Karpas-422 (cell line): ENCODE results near the gene CPN2. TPM values are rescaled to one million over a fixed set of nuclear protein-coding genes. Genes with fewer than 3 reads are reported as not detected.

Experiments used
- DNase-seq: peaks from one replicate; pipeline ENCODE4 v3.0.0-alpha.2; 2015
- H2AFZ ChIP-seq: fragments of 200-600 bp; sonication (generic); 2 replicates; pipeline ENCODE4 v1.6.1; 2014; ENCODE audit warnings: antibody characterized with exemption, low read length, mixed read lengths
- H3K27ac ChIP-seq: fragments of 200-600 bp; sonication (generic); 2 replicates; pipeline ENCODE4 v1.5.1; 2014; ENCODE audit warnings: mild to moderate bottlenecking, low read length, moderate library complexity
- H3K27me3 ChIP-seq: fragments of 200-600 bp; sonication (generic); 2 replicates; pipeline ENCODE4 v1.6.1; 2014; ENCODE audit warnings: low read length, mixed read lengths
- H3K36me3 ChIP-seq: fragments of 200-600 bp; sonication (generic); 2 replicates; pipeline ENCODE4 v1.6.1; 2014; ENCODE audit warnings: low read length, mixed read lengths; ENCODE audit not compliant: insufficient read depth
- H3K4me1 ChIP-seq: fragments of 200-600 bp; sonication (generic); 2 replicates; pipeline ENCODE4 v1.6.1; 2014; ENCODE audit warnings: mild to moderate bottlenecking, low read length, mixed read lengths
- H3K4me2 ChIP-seq: fragments of 200-600 bp; sonication (generic); 2 replicates; pipeline ENCODE4 v1.6.1; 2014; ENCODE audit warnings: low read length, low read depth, mild to moderate bottlenecking; ENCODE audit not compliant: poor library complexity, severe bottlenecking
- H3K4me3 ChIP-seq: fragments of 200-600 bp; sonication (generic); 2 replicates; pipeline ENCODE4 v1.5.1; 2014; ENCODE audit warnings: mild to moderate bottlenecking, antibody characterized with exemption, low read length, mixed read lengths
- H3K79me2 ChIP-seq: fragments of 200-600 bp; sonication (generic); 2 replicates; pipeline ENCODE4 v1.6.1; 2014; ENCODE audit warnings: mild to moderate bottlenecking, low read length, mixed read lengths
- H3K9ac ChIP-seq: fragments of 200-600 bp; sonication (generic); 2 replicates; pipeline ENCODE4 v1.6.0; 2014; ENCODE audit warnings: low read length
- H3K9me2 ChIP-seq: fragments of 200-600 bp; sonication (generic), shearing (Covaris generic); replicated peaks from 2 replicates; pipeline ENCODE4 v1.6.0; 2014; ENCODE audit warnings: mild to moderate bottlenecking, low read length, moderate library complexity; ENCODE audit not compliant: insufficient read depth
- H3K9me3 ChIP-seq: fragments of 300-700, 200-600 bp; sonication (generic); 2 replicates; pipeline ENCODE4 v1.6.1; 2014; ENCODE audit warnings: low read length, mixed read lengths
- H4K20me1 ChIP-seq: fragments of 200-600 bp; sonication (generic); 2 replicates; pipeline ENCODE4 v1.6.1; 2014; ENCODE audit warnings: mild to moderate bottlenecking, antibody characterized with exemption, low read length, low read depth; ENCODE audit not compliant: insufficient read depth
- total RNA-seq: library from RNA; depleted of rRNA; stranded (reverse); fragments of >200 nt; shearing (Covaris generic); gene quantifications from 2 replicates; pipeline ENCODE4 v1.2.3, GENCODE V29; 2014; ENCODE audit warnings: low replicate concordance

Gene CPN2
- total RNA-seq, 1 experiment from 2014 or later = not detected

DNA sequence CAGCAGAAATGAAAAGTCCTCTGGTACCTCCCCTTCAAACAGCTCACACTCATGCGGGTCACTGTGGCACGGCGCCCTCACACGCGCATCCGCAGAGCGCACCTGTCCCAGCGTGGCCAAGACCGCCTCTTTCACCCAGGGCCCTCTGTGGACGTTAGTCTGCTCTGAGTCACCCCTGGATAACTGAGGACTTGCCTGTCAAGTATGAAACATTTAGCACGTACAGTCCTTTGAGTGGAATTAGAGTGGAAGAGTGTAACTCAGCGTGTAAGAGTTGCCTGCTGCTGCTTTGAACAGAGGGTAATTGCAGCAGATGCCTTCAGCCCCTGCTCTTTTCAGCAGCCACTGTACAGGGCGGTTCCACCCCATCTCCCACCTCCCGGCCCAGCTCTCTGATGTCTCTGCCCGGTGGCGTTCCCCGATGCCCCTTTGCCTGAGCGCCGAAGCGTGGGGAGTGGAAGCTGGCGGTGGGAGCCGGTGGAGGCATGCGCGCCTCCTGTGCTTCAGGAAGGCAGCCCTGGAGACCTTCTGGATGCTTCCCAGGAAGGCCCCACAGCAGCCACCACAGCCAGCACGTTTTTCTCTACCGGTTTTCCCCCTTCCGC is 23.0 kb downstream of the CPN2 start:
- Histone ChIP-seq H3K9me2 (no peaks in the 10 kb centered on the region), H3K9ac (no peak overlapping the region), H3K36me3 (no peaks in the 10 kb centered on the region), H3K79me2 (no peaks in the 10 kb centered on the region), H2AFZ (no peak overlapping the region), H3K4me2 (no peak overlapping the region), H3K4me3 (no peak overlapping the region), H3K27ac (no peak overlapping the region), H3K4me1 (no peaks in the 10 kb centered on the region), H3K9me3 (peaks cover 25% of the 10 kb centered on the region; the same call in 1 of the 2 replicates), H3K27me3 (no peaks in the 10 kb centered on the region), H4K20me1 (no peaks in the 10 kb centered on the region; the same call in 1 of the 2 replicates)
- no peak for DNase-seq

GRCh38 chr3:194327218-194328052 is 23.7 kb downstream of the CPN2 start:
- DNase-seq = no peak
- no peak overlapping the region for H3K27ac ChIP-seq
- H3K79me2 ChIP-seq = no peaks in the 10 kb centered on the region
- no peaks in the 10 kb centered on the region for H3K27me3 ChIP-seq
- no peak overlapping the region for H3K9ac ChIP-seq
- peaks cover 25% of the 10 kb centered on the region; the same call in 1 of the 2 replicates for H3K9me3 ChIP-seq
- H3K4me1 ChIP-seq = no peaks in the 10 kb centered on the region
- H3K9me2 ChIP-seq = no peaks in the 10 kb centered on the region
- H3K4me2 ChIP-seq = no peak overlapping the region
- H4K20me1 ChIP-seq = no peaks in the 10 kb centered on the region; the same call in 1 of the 2 replicates
- H3K4me3 ChIP-seq = no peak overlapping the region
- H3K36me3 ChIP-seq = no peaks in the 10 kb centered on the region
- H2AFZ ChIP-seq = no peak overlapping the region

DNA sequence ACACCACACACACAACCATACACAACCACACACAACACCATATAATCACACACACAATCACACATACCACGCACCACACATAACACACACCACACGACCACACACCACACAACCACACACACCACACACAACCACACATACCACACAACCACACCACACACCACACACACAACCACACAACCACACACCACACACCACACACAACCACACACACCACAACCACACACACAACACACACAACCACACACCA is 24.2 kb downstream of the CPN2 start:
- no peaks in the 10 kb centered on the region for H3K9me2 ChIP-seq
- H2AFZ ChIP-seq = no peak overlapping the region
- no peak overlapping the region for H3K4me3 ChIP-seq
- H3K36me3 ChIP-seq = no peaks in the 10 kb centered on the region
- no peak overlapping the region for H3K9ac ChIP-seq
- DNase-seq = no peak
- no peaks in the 10 kb centered on the region; the same call in 1 of the 2 replicates for H4K20me1 ChIP-seq
- H3K4me2 ChIP-seq = no peak overlapping the region
- H3K4me1 ChIP-seq = no peaks in the 10 kb centered on the region
- peaks cover 25% of the 10 kb centered on the region; the same call in 1 of the 2 replicates for H3K9me3 ChIP-seq
- no peaks in the 10 kb centered on the region for H3K79me2 ChIP-seq
- no peak overlapping the region for H3K27ac ChIP-seq
- H3K27me3 ChIP-seq = no peaks in the 10 kb centered on the region

- Histone ChIP-seq H3K36me3 (no peaks in the 10 kb centered on the region), H4K20me1 (no peaks in the 10 kb centered on the region), H3K4me1 (no peaks in the 10 kb centered on the region), H2AFZ (no peak overlapping the region), H3K27me3 (no peaks in the 10 kb centered on the region), H3K4me3 (no peak overlapping the region), H3K9me3 (peaks cover 25% of the 10 kb centered on the region; the same call in 1 of the 2 replicates), H3K4me2 (no peak overlapping the region), H3K27ac (no peak overlapping the region), H3K9me2 (no peaks in the 10 kb centered on the region), H3K9ac (no peak overlapping the region), H3K79me2 (no peaks in the 10 kb centered on the region)
- no peak for DNase-seq
Measured at GRCh38 chr3:194326192-194326967, 24.7 kb downstream of the CPN2 start.

- Histone ChIP-seq H3K9me2 (no peaks in the 10 kb centered on the region), H3K4me2 (no peak overlapping the region), H3K9ac (no peak overlapping the region), H3K36me3 (no peaks in the 10 kb centered on the region), H3K4me1 (no peaks in the 10 kb centered on the region), H3K4me3 (no peak overlapping the region), H3K27me3 (no peaks in the 10 kb centered on the region), H3K27ac (no peak overlapping the region), H4K20me1 (no peaks in the 10 kb centered on the region), H3K9me3 (peaks cover 25% of the 10 kb centered on the region; the same call in 1 of the 2 replicates), H3K79me2 (no peaks in the 10 kb centered on the region), H2AFZ (no peak overlapping the region)
- DNase-seq = no peak
Measured at GRCh38 chr3:194325424-194326153, 25.5 kb downstream of the CPN2 start.

GRCh38 chr3:194324823-194325327 is 26.3 kb downstream of the CPN2 start:
- H3K9me3 ChIP-seq = peaks cover 25% of the 10 kb centered on the region; the same call in 1 of the 2 replicates
- DNase-seq = no peak
- H3K9me2 ChIP-seq = no peaks in the 10 kb centered on the region
- no peak overlapping the region for H3K9ac ChIP-seq
- H4K20me1 ChIP-seq = no peaks in the 10 kb centered on the region
- H3K36me3 ChIP-seq = no peaks in the 10 kb centered on the region
- H3K79me2 ChIP-seq = no peaks in the 10 kb centered on the region
- no peak overlapping the region for H2AFZ ChIP-seq
- H3K27me3 ChIP-seq = no peaks in the 10 kb centered on the region
- no peak overlapping the region for H3K27ac ChIP-seq
- no peaks in the 10 kb centered on the region for H3K4me1 ChIP-seq
- no peak overlapping the region for H3K4me3 ChIP-seq
- no peak overlapping the region for H3K4me2 ChIP-seq

DNA sequence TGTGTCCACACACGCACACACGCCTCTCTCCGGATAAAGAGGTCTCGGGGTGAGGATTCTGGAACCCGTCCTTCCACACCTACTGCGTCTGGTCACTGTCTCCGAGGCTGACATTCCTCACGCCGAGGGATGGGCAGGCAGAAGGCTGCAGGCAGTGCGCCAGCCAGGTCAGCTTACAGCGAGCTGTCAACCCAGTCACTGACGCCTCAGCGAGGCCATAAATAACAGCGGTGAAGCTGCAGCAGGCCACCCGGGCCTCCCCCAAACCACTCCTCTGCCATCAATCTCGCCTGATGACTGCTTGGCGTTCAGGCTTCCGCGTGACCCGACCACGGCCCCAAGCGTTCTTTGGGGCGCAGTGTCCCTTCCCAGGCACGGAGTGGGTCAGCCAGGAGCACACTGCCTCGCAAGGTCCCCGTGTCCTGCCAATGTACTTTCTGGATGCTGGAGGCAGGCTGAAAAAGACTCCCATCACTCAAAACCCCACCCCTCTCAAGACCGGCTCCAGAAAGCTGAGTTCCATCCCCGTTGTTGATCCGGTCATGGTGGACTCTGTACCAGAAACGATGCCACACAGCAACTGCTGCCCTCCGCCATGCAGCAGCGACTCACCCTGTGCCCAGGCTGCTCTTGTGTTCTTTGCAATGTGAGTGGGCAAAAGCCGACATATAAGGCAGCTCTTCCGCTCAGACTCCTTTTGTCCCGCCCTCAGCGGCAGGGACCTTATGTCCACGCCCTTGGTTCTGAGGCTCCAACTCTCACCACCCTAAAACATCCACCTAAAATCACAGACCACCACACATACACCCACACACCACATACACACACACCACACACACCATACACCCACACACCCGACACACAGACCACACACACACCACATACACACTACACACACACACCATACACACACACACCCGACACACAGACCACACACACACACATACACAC is 27.1 kb downstream of the CPN2 start:
- Histone ChIP-seq H3K4me3 (no peak overlapping the region), H3K4me1 (no peaks in the 10 kb centered on the region), H3K9ac (no peak overlapping the region), H3K36me3 (no peaks in the 10 kb centered on the region), H3K4me2 (no peak overlapping the region), H2AFZ (no peak overlapping the region), H4K20me1 (no peaks in the 10 kb centered on the region), H3K27me3 (no peaks in the 10 kb centered on the region), H3K27ac (no peak overlapping the region), H3K79me2 (no peaks in the 10 kb centered on the region), H3K9me2 (no peaks in the 10 kb centered on the region), H3K9me3 (peaks cover 25% of the 10 kb centered on the region; the same call in 1 of the 2 replicates)
- no peak for DNase-seq
